Measurements from ENCODE around the gene IPO11.

Gene IPO11

GRCh38 chr5:62575066-62575465, 162.5 kb downstream of the IPO11 start:
- TF ChIP-seq ZFX (IDR thresholded peaks at IDR 0.05) (no peak), CTCF (conservative IDR thresholded peaks at IDR 0.05) (no peak)
- no peak overlapping the region for H3K27ac ChIP-seq

- H3K27ac ChIP-seq = no peak overlapping the region
- no peak for TF ChIP-seq ZFX (IDR thresholded peaks at IDR 0.05)
- no peak for TF ChIP-seq CTCF (conservative IDR thresholded peaks at IDR 0.05)
Observed at GRCh38 chr5:62575489-62575888, 162.9 kb downstream of the IPO11 start.

- no peak overlapping the region for H3K27ac ChIP-seq
- TF ChIP-seq CTCF (conservative IDR thresholded peaks at IDR 0.05) (no peak), ZFX (IDR thresholded peaks at IDR 0.05) (no peak)
Observed at GRCh38 chr5:62576570-62577170, 164.1 kb downstream of the IPO11 start.

GRCh38 chr5:62577488-62577887, 164.9 kb downstream of the IPO11 start:
- no peak overlapping the region for H3K27ac ChIP-seq
- TF ChIP-seq ZFX (IDR thresholded peaks at IDR 0.05) = no peak
- no peak for TF ChIP-seq CTCF (conservative IDR thresholded peaks at IDR 0.05)

GRCh38 chr5:62578540-62578939, 166.0 kb downstream of the IPO11 start, which contains the start of gene LRRC70:
Gene LRRC70 (plus strand): TSS chr5:62578819. CDS start chr5:62579439, 620 bp downstream.
- no peak for TF ChIP-seq CTCF (conservative IDR thresholded peaks at IDR 0.05)
- no peak within 1 kb of the TSS for H3K27ac ChIP-seq

- no peak overlapping the region for H3K27ac ChIP-seq
- no peak for TF ChIP-seq ZFX (IDR thresholded peaks at IDR 0.05)
Observed at GRCh38 chr5:62579761-62580160, 167.2 kb downstream of the IPO11 start.

GRCh38 chr5:62581836-62582597, 169.5 kb downstream of the IPO11 start:
- TF ChIP-seq ZFX (IDR thresholded peaks at IDR 0.05) (no peak), CTCF (conservative IDR thresholded peaks at IDR 0.05) (no peak)
- no peak overlapping the region for H3K27ac ChIP-seq
